GM11168 (cell line): ENCODE data around the gene TRIM27.
"Not testable (repeated sequence)": the region's sequence is repeated elsewhere in the genome, so short reads cannot be mapped to it uniquely, and the experiment has no call there.

Experiments
- in situ Hi-C: fragments of 300-500 bp; cut with MboI; formaldehyde crosslinking; loops from one replicate; pipeline ENCODE4 v1.12.0; 2022; ENCODE audit warnings: low sequenced_read_pairs; ENCODE audit not compliant: unreplicated experiment

TRIM27 gene

GRCh38 chr6:28923318-28924102 is at the start of gene TRIM27:
Gene TRIM27, minus strand, starts transcription at chr6:28923985. Its CDS starts 353 bp downstream, at chr6:28923632.
- in situ Hi-C loops = no loop called here

- in situ Hi-C loops = not testable (repeated sequence)
Observed at GRCh38 chr6:28970056-28970455, 46.3 kb upstream of the TRIM27 start.

GRCh38 chr6:28969129-28969528 is 45.3 kb upstream of the TRIM27 start:
- in situ Hi-C loops = no loop called here

- in situ Hi-C loops = no loop called here
Observed at GRCh38 chr6:28968476-28968875, 44.7 kb upstream of the TRIM27 start.

GRCh38 chr6:28965706-28966105 is 41.9 kb upstream of the TRIM27 start:
- in situ Hi-C loops = no loop called here

GRCh38 chr6:28960846-28961500 is 37.2 kb upstream of the TRIM27 start:
- in situ Hi-C loops = no loop called here

- in situ Hi-C loops = not testable (repeated sequence)
Observed at GRCh38 chr6:28958561-28959243, 34.9 kb upstream of the TRIM27 start.

GRCh38 chr6:28957795-28958314 is 34.1 kb upstream of the TRIM27 start:
- in situ Hi-C loops = not testable (repeated sequence)

- in situ Hi-C loops = no loop called here
Observed at GRCh38 chr6:28956331-28956730, 32.5 kb upstream of the TRIM27 start.

- in situ Hi-C loops = no loop called here
Observed at GRCh38 chr6:28953585-28954258, 29.9 kb upstream of the TRIM27 start.

- in situ Hi-C loops = no loop called here
Observed at GRCh38 chr6:28953039-28953584, 29.3 kb upstream of the TRIM27 start.

GRCh38 chr6:28949656-28950195 is 25.9 kb upstream of the TRIM27 start:
- in situ Hi-C loops = not testable (repeated sequence)

GRCh38 chr6:28948782-28949486 is 25.1 kb upstream of the TRIM27 start:
- in situ Hi-C loops = no loop called here

- in situ Hi-C loops = no loop called here
Observed at GRCh38 chr6:28947831-28948270, 24.1 kb upstream of the TRIM27 start.

GRCh38 chr6:28947067-28947765 is 23.4 kb upstream of the TRIM27 start:
- in situ Hi-C loops = no loop called here

GRCh38 chr6:28945349-28945748 is 21.6 kb upstream of the TRIM27 start:
- in situ Hi-C loops = no loop called here

- in situ Hi-C loops = no loop called here
Observed at GRCh38 chr6:28944412-28944865, 20.7 kb upstream of the TRIM27 start.
